HepG2 (cell line): ENCODE results near the gene PLCB2. TPM values are rescaled to one million over a fixed set of nuclear protein-coding genes. Genes with fewer than 3 reads are reported as not detected.
A peak's percentile ranks its signal among the peaks of the same experiment; 100 is the strongest.

Experiments used
- ATAC-seq: fragments of 200-7000 bp; cut with Tn5 transposase; 3 replicates; pipeline ENCODE4 v1.9.1; 2020; ENCODE audit warnings: mild to moderate bottlenecking, moderate library complexity
- BruUV-seq: library from RNA; stranded (reverse); fragments of 400-500 nt; replicated peaks from 2 replicates; lab custom pipeline; 2021; lab: Mats Ljungman, UMichigan
- CTCF ChIA-PET: fragments of 300-600 bp; formaldehyde crosslinking; extraction: SDS; loops from one replicate; lab custom pipeline; 2021; ENCODE audit warnings: low total read pairs, inconsistent platforms, low intra/inter-chr PET ratio; lab: Yijun Ruan, JAX
- POLR2A ChIA-PET: fragments of 350-600 bp; sonication (Branson Sonifier 250); formaldehyde crosslinking; loops from one replicate; lab custom pipeline; 2020; ENCODE audit warnings: antibody characterized with exemption, inconsistent platforms; lab: Yijun Ruan, JAX
- DNase-seq: peaks from one replicate; pipeline ENCODE4 v3.0.0-alpha.2; 2015; ENCODE audit warnings: low spot score
- FAIRE-seq: peaks from 3 replicates; lab custom pipeline; 2011; peaks lifted over from hg19 to GRCh38; lab: Jason Lieb, UNC
- H2AFZ ChIP-seq: one replicate; pipeline ENCODE4 v1.6.1; 2011; ENCODE audit warnings: low read length, inconsistent platforms
- H3K27ac ChIP-seq: fragments of 300-600 bp; 3 replicates; pipeline ENCODE4 v1.8.0; 2011; ENCODE audit warnings: mixed run types, mild to moderate bottlenecking, mixed read lengths, low read length, inconsistent platforms; ENCODE audit not compliant: insufficient read depth; ENCODE audit errors: extremely low read length
- H3K27me3 ChIP-seq, 2 experiments: fragments of 200-600 bp in 1 of 2; 2 replicates in 1 of 2; 3 replicates in 1 of 2; pipeline versions ENCODE4 v1.6.0 to v1.8.0; 2011; ENCODE audit warnings: low read length in 2 of 2, mild to moderate bottlenecking in 2 of 2, moderate library complexity in 2 of 2, inconsistent platforms in 1 of 2; ENCODE audit not compliant: insufficient read depth in 2 of 2, control insufficient read depth in 1 of 2
- H3K36me3 ChIP-seq, 2 experiments: fragments of 200-600 bp in 1 of 2; replicated peaks in 1 of 2; 2 replicates in 1 of 2; 3 replicates in 1 of 2; pipeline versions ENCODE4 v1.5.1 to v1.8.0; 2011; ENCODE audit warnings: low read length in 2 of 2, inconsistent platforms in 1 of 2; ENCODE audit not compliant: insufficient read depth in 2 of 2, control insufficient read depth in 1 of 2
- H3K4me1 ChIP-seq: 2 replicates; pipeline ENCODE4 v1.5.1; 2012; ENCODE audit warnings: low read length, inconsistent platforms; ENCODE audit not compliant: insufficient read depth
- H3K4me2 ChIP-seq: 2 replicates; pipeline ENCODE4 v1.6.0; 2011; ENCODE audit warnings: low read depth, low read length, inconsistent platforms
- H3K4me3 ChIP-seq, 3 experiments: fragments of 200-600 bp in 1 of 3; sonication (generic), shearing (Covaris generic) in 1 of 3; replicated peaks in 1 of 3; 2 replicates each; pipeline ENCODE4 v1.5.1; 2011 to 2016; ENCODE audit warnings: low read length in 3 of 3, inconsistent platforms in 2 of 3, low read depth in 2 of 3, mild to moderate bottlenecking in 2 of 3, control low read depth in 1 of 3, mixed read lengths in 1 of 3; ENCODE audit not compliant: insufficient read depth in 1 of 3
- H3K79me2 ChIP-seq: one replicate; pipeline ENCODE4 v1.6.1; 2011; ENCODE audit warnings: low read length, inconsistent platforms; ENCODE audit not compliant: insufficient read depth
- H3K9ac ChIP-seq: 2 replicates; pipeline ENCODE4 v1.6.0; 2011; ENCODE audit warnings: mild to moderate bottlenecking, low read depth, low read length, inconsistent platforms; ENCODE audit not compliant: insufficient read depth
- H3K9me3 ChIP-seq: 2 replicates; pipeline ENCODE4 v1.5.1; 2012; ENCODE audit warnings: mild to moderate bottlenecking, low read length
- H4K20me1 ChIP-seq: 2 replicates; pipeline ENCODE4 v1.6.0; 2011; ENCODE audit warnings: inconsistent platforms, mild to moderate bottlenecking, low read length, moderate library complexity; ENCODE audit not compliant: insufficient read depth
- BORCS8-MEF2B ChIP-seq: sonication (generic); formaldehyde crosslinking; IDR thresholded peaks from 2 replicates; pipeline ENCODE4 v1.8.0; 2022; ENCODE audit warnings: mild to moderate bottlenecking, missing genetic modification reagents
- FOXO1 ChIP-seq: sonication (generic); formaldehyde crosslinking; IDR thresholded peaks from 2 replicates; pipeline ENCODE4 v1.4.0; 2020; ENCODE audit warnings: missing genetic modification reagents
- MAZ ChIP-seq, 2 experiments: sonication (generic) in 1 of 2; formaldehyde crosslinking in 1 of 2; IDR thresholded peaks; 2 replicates each; pipeline versions ENCODE4 v1.5.0 to v1.6.1; 2012 to 2020; ENCODE audit warnings: low read depth in 2 of 2, mild to moderate bottlenecking in 2 of 2, borderline replicate concordance in 1 of 2, improper control_type of control experiment in 1 of 2, low read length in 1 of 2, missing genetic modification reagents in 1 of 2, moderate library complexity in 1 of 2
- MED8 ChIP-seq: sonication (generic); formaldehyde crosslinking; IDR thresholded peaks from 2 replicates; pipeline ENCODE4 v1.8.1; 2023; ENCODE audit warnings: mild to moderate bottlenecking, missing genetic modification reagents; ENCODE audit not compliant: insufficient replicate concordance
- POLR2AphosphoS2 ChIP-seq: IDR thresholded peaks from 2 replicates; pipeline ENCODE4 v1.6.1; 2011; ENCODE audit warnings: low read depth, low read length, improper control_type of control experiment
- SALL1 ChIP-seq: sonication (generic); formaldehyde crosslinking; IDR thresholded peaks from 2 replicates; pipeline ENCODE4 v1.8.0; 2022; ENCODE audit warnings: mild to moderate bottlenecking, missing genetic modification reagents
- STAG1 ChIP-seq: sonication (generic); formaldehyde crosslinking; IDR thresholded peaks from 2 replicates; pipeline ENCODE4 v1.4.0; 2020; ENCODE audit warnings: missing genetic modification reagents
- ZNF34 ChIP-seq: sonication (generic); formaldehyde crosslinking; IDR thresholded peaks from 2 replicates; pipeline ENCODE4 v1.4.0; 2020; ENCODE audit warnings: mild to moderate bottlenecking, missing genetic modification reagents, borderline replicate concordance
- ZNF687 ChIP-seq: sonication (generic); formaldehyde crosslinking; IDR thresholded peaks from 2 replicates; pipeline ENCODE4 v1.5.1; 2020; ENCODE audit warnings: mild to moderate bottlenecking, missing genetic modification reagents, moderate library complexity
- ZNF788 ChIP-seq: sonication (generic); formaldehyde crosslinking; IDR thresholded peaks from 2 replicates; pipeline ENCODE4 v1.5.0; 2020; ENCODE audit warnings: mild to moderate bottlenecking, missing genetic modification reagents, borderline replicate concordance
- WGBS: methylation state at CpG from one replicate; pipeline ENCODE4 v1.1.6; 2017; ENCODE audit warnings: low lambda C conversion rate; 5-methylcytosine and 5-hydroxymethylcytosine counted together
- in situ Hi-C: cut with HindIII; loops from 2 replicates; pipeline ENCODE4 v1.10.0; 2017; ENCODE audit warnings: low pct_unique_long_range_greater_than_20kb; ENCODE audit not compliant: extremely low pct_ligation_motif_present
- intact Hi-C: fragments of 100-400 bp; cut with micrococcal nuclease; formaldehyde crosslinking; loops from one replicate; pipeline ENCODE4 v1.10.0; 2022; ENCODE audit not compliant: unreplicated experiment
- polyA plus RNA-seq, 8 experiments: library from polyadenylated mRNA; depleted of rRNA in 3 of 8; stranded (reverse) in 7 of 8; unstranded in 1 of 8; fragments of >200 nt; fragmentation: Illumina TruSeq in 4 of 8; extraction: Trizol in 4 of 8; gene quantifications; 2 replicates each; pipeline versions ENCODE4 v1.2.1 to v1.2.3, GENCODE V29; 2011 to 2016; ENCODE audit warnings: low read depth in 4 of 8, missing spikeins in 1 of 8, mixed read lengths in 1 of 8; ENCODE audit not compliant: insufficient read depth in 1 of 8
- total RNA-seq, 5 experiments: library from RNA; depleted of rRNA; stranded (reverse); fragments of >200 nt; fragmentation: Illumina TruSeq; extraction: Trizol; gene quantifications; 2 replicates each; pipeline ENCODE4 v1.2.3, GENCODE V29; 2016; ENCODE audit warnings: low read depth in 1 of 5
- TF ChIP-seq, protein P1 (sequence below): sonication (generic); formaldehyde crosslinking; IDR thresholded peaks from 2 replicates; pipeline ENCODE4 v1.8.1; 2023; ENCODE audit warnings: mild to moderate bottlenecking, moderate library complexity, missing genetic modification reagents
- TF ChIP-seq, protein P2 (sequence below): IDR thresholded peaks from 2 replicates; pipeline ENCODE4 v1.6.1; 2012; ENCODE audit warnings: low read depth, low read length, improper control_type of control experiment
- TF ChIP-seq, protein P3 (sequence below): sonication (generic); formaldehyde crosslinking; IDR thresholded peaks from 2 replicates; pipeline ENCODE4 v1.4.0; 2020; ENCODE audit warnings: missing genetic modification reagents

The PLCB2 gene
- total and polyA plus RNA-seq, 2 of the 13 experiments (the other 11 are each of a cell fraction or from before 2014, with no cell fraction given), result 0.11 TPM; not detected in 1

- no peak overlapping the region for H3K9ac ChIP-seq
- H3K4me1 ChIP-seq, result peaks cover 20% of the 10 kb centered on the region
- no peaks in the 10 kb centered on the region for H3K79me2 ChIP-seq
- 19% methylated on average over 23 of the region's 40 CpGs for WGBS
- in situ Hi-C loops (loop anchor here (5.0 kb wide), 1 partner anchor 33 kb away; no protein-coding TSS in a partner anchor), intact Hi-C loops (loop anchor here (1.0 to 10.0 kb wide), 2 partner anchors 31 to 175 kb away; partner anchors contain the start of gene BMF)
- peaks cover 5 to 56% of the 10 kb centered on the region in 2 experiments for H3K27me3 ChIP-seq
- H4K20me1 ChIP-seq, result no peaks in the 10 kb centered on the region
- ATAC-seq (peak; percentile 73), DNase-seq (peak; percentile 29), FAIRE-seq (peak; percentile 47)
- ChIA-PET CTCF (interaction anchor here (1.0 to 2.3 kb wide), 3 partner anchors 30 to 142 kb away, joined by 5 to 17 read pairs (median 8); no protein-coding TSS in a partner anchor), POLR2A (interaction anchor here (0.6 kb wide), 1 partner anchor 118 kb away, joined by 3 read pairs; no protein-coding TSS in a partner anchor)
- BruUV-seq, result no TSS peak
- H3K27ac ChIP-seq, result no peak overlapping the region
- H3K4me3 ChIP-seq, result peak overlapping the region in 1 of 3 experiments; percentile 54; a peak in 1 of 6 replicates
- H3K4me2 ChIP-seq, result peak overlapping the region; percentile 69
- no peaks in the 10 kb centered on the region for H3K36me3 ChIP-seq
- H2AFZ ChIP-seq, result no peak overlapping the region
- H3K9me3 ChIP-seq, result no peaks in the 10 kb centered on the region
- TF ChIP-seq, protein P1, sequence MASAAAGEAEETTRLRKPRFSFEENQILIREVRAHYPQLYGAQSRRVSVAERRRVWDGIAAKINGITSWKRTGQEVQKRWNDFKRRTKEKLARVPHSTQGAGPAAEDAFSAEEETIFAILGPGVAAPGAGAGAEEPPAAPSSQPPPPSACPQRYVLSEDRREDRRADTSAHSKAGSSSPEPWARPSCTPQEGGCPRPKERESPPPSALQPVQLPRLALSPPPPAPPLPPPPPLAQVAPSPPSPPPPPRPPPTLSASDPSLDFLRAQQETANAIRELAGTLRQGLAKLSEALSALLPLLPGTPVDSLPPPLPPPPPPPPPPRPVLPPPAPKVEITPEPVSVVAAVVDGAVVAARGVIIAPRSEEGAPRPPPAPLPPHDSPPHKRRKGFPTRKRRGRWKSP (CRISPR knock-in tag), result peak; percentile 48; the same call in 1 of the 2 replicates
- TF ChIP-seq ZNF788, result peak; percentile 55; the same call in 1 of the 2 replicates
- TF ChIP-seq BORCS8-MEF2B (CRISPR knock-in tag), result no peak
- TF ChIP-seq, protein P2, sequence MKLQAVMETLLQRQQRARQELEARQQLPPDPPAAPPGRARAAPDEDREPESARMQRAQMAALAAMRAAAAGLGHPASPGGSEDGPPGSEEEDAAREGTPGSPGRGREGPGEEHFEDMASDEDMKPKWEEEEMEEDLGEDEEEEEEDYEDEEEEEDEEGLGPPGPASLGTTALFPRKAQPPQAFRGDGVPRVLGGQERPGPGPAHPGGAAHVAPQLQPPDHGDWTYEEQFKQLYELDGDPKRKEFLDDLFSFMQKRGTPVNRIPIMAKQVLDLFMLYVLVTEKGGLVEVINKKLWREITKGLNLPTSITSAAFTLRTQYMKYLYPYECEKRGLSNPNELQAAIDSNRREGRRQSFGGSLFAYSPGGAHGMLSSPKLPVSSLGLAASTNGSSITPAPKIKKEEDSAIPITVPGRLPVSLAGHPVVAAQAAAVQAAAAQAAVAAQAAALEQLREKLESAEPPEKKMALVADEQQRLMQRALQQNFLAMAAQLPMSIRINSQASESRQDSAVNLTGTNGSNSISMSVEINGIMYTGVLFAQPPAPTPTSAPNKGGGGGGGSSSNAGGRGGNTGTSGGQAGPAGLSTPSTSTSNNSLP, result no peak
- TF ChIP-seq, protein P3, sequence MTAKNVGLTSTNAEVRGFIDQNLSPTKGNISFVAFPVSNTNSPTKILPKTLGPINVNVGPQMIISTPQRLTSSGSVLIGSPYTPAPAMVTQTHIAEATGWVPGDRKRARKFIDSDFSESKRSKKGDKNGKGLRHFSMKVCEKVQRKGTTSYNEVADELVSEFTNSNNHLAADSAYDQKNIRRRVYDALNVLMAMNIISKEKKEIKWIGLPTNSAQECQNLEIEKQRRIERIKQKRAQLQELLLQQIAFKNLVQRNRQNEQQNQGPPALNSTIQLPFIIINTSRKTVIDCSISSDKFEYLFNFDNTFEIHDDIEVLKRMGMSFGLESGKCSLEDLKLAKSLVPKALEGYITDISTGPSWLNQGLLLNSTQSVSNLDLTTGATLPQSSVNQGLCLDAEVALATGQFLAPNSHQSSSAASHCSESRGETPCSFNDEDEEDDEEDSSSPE, result 0 out of 2 replicates have a peak, but pooled peaks have one; percentile 28
- peak; percentile 83 for TF ChIP-seq ZNF687 (CRISPR knock-in tag)
- TF ChIP-seq ZNF34 (CRISPR knock-in tag), result no peak
- TF ChIP-seq STAG1 (CRISPR knock-in tag), result peak; percentile 82
- peak; percentile 29; the same call in 1 of the 2 replicates for TF ChIP-seq FOXO1 (CRISPR knock-in tag)
- TF ChIP-seq SALL1 (CRISPR knock-in tag), result peak; percentile 38; the same call in 1 of the 2 replicates
- peak; percentile 48; the same call in 1 of the 2 replicates for TF ChIP-seq MAZ (IDR thresholded peaks at IDR 0.05; ENCODE audit: borderline replicate concordance, low read depth, low read length)
- TF ChIP-seq MAZ (CRISPR knock-in tag; IDR thresholded peaks at IDR 0.05; ENCODE audit: low read depth), result peak; percentile 47; the same call in 1 of the 2 replicates
- TF ChIP-seq MED8, result no peak
- TF ChIP-seq POLR2AphosphoS2, result no peak
Measured at GRCh38 chr15:40279437-40280141, 28.1 kb downstream of the PLCB2 start.
